ENCODE results near the gene C5orf47. TPM values are rescaled to one million over a fixed set of nuclear protein-coding genes. Genes with fewer than 3 reads are reported as not detected.

Gene C5orf47
- total and polyA plus RNA-seq, 2 of the 4 experiments (the other 2 are of a cell fraction): not detected

GRCh38 chr5:173941102-173941501 is 47.9 kb upstream of the C5orf47 start:
- BruUV-seq (replicated peaks): no TSS peak
- DNase-seq: no peak
- no peak overlapping the region for H3K4me2 ChIP-seq (ENCODE audit: low read depth, low read length)
- ChIA-PET POLR2A (ENCODE audit: unreplicated experiment) (interaction anchor here (0.7 kb wide), 1 partner anchor 1450 kb away, joined by 3 read pairs; no protein-coding TSS in a partner anchor), CTCF (no interaction called here)
- TF ChIP-seq USF2 (IDR thresholded peaks at IDR 0.05; ENCODE audit: low read depth, low read length): no peak
- TF ChIP-seq FOS (IDR thresholded peaks at IDR 0.05; ENCODE audit: low read depth, low read length): no peak
- no peak for TF ChIP-seq RAD21 (IDR thresholded peaks at IDR 0.05; ENCODE audit: low read length)
- TF ChIP-seq CEBPB (IDR thresholded peaks at IDR 0.05; ENCODE audit: low read depth, low read length): no peak
- no peak for TF ChIP-seq NFE2L2 (IDR thresholded peaks at IDR 0.05; ENCODE audit: low read depth, low read length)
- TF ChIP-seq CHD1 (IDR thresholded peaks at IDR 0.05; ENCODE audit: low read depth, low read length): no peak
- no peak for TF ChIP-seq MAFK (IDR thresholded peaks at IDR 0.05; ENCODE audit: low read depth, low read length)
- TF ChIP-seq RCOR1 (IDR thresholded peaks at IDR 0.05; ENCODE audit: insufficient replicate concordance, low read length): no peak
- no peak for TF ChIP-seq SMC3 (IDR thresholded peaks at IDR 0.05; ENCODE audit: low read depth, low read length)
- no peak for TF ChIP-seq BHLHE40 (IDR thresholded peaks at IDR 0.05; ENCODE audit: low read depth, low read length)
- no peak for TF ChIP-seq POLR2A (IDR thresholded peaks at IDR 0.05; ENCODE audit: low read depth, low read length)
- no peak for TF ChIP-seq RFX5 (IDR thresholded peaks at IDR 0.05; ENCODE audit: low read depth, low read length)
- TF ChIP-seq ELK1 (IDR thresholded peaks at IDR 0.05; ENCODE audit: borderline replicate concordance, low read depth, low read length): no peak
- TF ChIP-seq MXI1 (IDR thresholded peaks at IDR 0.05; ENCODE audit: borderline replicate concordance, low read depth, low read length): no peak
- TF ChIP-seq MAZ (IDR thresholded peaks at IDR 0.05; ENCODE audit: borderline replicate concordance, low read depth, low read length): no peak
- H3K9me1 ChIP-seq (ENCODE audit: insufficient read depth, low read length): no peaks in the 10 kb centered on the region; the same call in 1 of the 2 replicates
- no peak overlapping the region for H3K9ac ChIP-seq (ENCODE audit: low read depth, low read length)
- no peak for ATAC-seq (ENCODE audit: low read depth)
- H4K91ac ChIP-seq (ENCODE audit: insufficient read depth, low read depth, low read length): no peak overlapping the region
- intact Hi-C loops (cut with micrococcal nuclease) (no loop called here), dilution Hi-C loops (cut with HindIII; ENCODE audit: low sequenced_read_pairs, unreplicated experiment) (no loop called here), in situ Hi-C loops (cut with MboI; ENCODE audit: low sequenced_read_pairs) (no loop called here)
- H2BK20ac ChIP-seq (ENCODE audit: low read depth, low read length): no peak overlapping the region
- no CpG with 5 or more reads among the region's 2 CpGs for WGBS, 2 experiments (ENCODE audit: extremely low coverage in 2 of 2, insufficient read length in 1 of 2)
- H3K4me1 ChIP-seq (ENCODE audit: control insufficient read depth, insufficient read depth, low read length): peaks cover 2% of the 10 kb centered on the region; the same call in 1 of the 2 replicates
- H2BK120ac ChIP-seq (ENCODE audit: low read depth, low read length): no peak overlapping the region
- H3K36me3 ChIP-seq (ENCODE audit: control insufficient read depth, insufficient read depth, low read length): peaks cover 3% of the 10 kb centered on the region; the same call in 1 of the 2 replicates
- H3K9me3 ChIP-seq (ENCODE audit: control insufficient read depth, insufficient read depth, low read length): no peaks in the 10 kb centered on the region
- H3K23ac ChIP-seq (ENCODE audit: low read depth, low read length): no peak overlapping the region
- no peak overlapping the region for H2BK15ac ChIP-seq (ENCODE audit: low read depth, low read length)
- H2AK5ac ChIP-seq (ENCODE audit: low read depth, low read length): no peak overlapping the region
- H3K4me3 ChIP-seq (ENCODE audit: insufficient read depth, low read depth, low read length): no peak overlapping the region
- H3K27me3 ChIP-seq (ENCODE audit: control insufficient read depth, insufficient read depth, low read length): no peaks in the 10 kb centered on the region
- H3K27ac ChIP-seq (ENCODE audit: insufficient read depth, low read length): no peak overlapping the region
- H3K79me1 ChIP-seq (ENCODE audit: low read depth in 1 of 2, low read length in 2 of 2): peaks cover 8 to 13% of the 10 kb centered on the region in 2 experiments; a peak in 3 of 4 replicates
- H2AK9ac ChIP-seq (replicated peaks; ENCODE audit: low read depth, low read length, poor library complexity): no peak overlapping the region
- no peak overlapping the region for H3K4ac ChIP-seq (ENCODE audit: low read depth, low read length)
- H4K5ac ChIP-seq (ENCODE audit: low read depth, low read length): no peak overlapping the region
- H3K56ac ChIP-seq (ENCODE audit: extremely low read depth, insufficient read depth, low read length): no peak overlapping the region
- H4K20me1 ChIP-seq (ENCODE audit: insufficient read depth, low read length): no peaks in the 10 kb centered on the region
- no peak overlapping the region for H2BK5ac ChIP-seq (ENCODE audit: low read depth, low read length, poor library complexity, severe bottlenecking)
- no peak overlapping the region for H2AFZ ChIP-seq (replicated peaks; ENCODE audit: low read length, poor library complexity)
- no peak overlapping the region for H4K8ac ChIP-seq (ENCODE audit: low read depth in 2 of 2, low read length in 2 of 2)
- H3K18ac ChIP-seq (ENCODE audit: low read depth, low read length): no peak overlapping the region
- H3K14ac ChIP-seq (replicated peaks; ENCODE audit: low read depth, low read length): no peak overlapping the region

All from IMR-90 (cell line).